Activated naive CD8-positive, alpha-beta T cell treated with anti-CD3 and anti-CD28 coated beads, Interleukin-2, amount 10 ng/mL, durations not matched to agents 7 days and 5 days (primary cell): ENCODE measurements around the gene KRTAP22-2. TPM values are rescaled to one million over a fixed set of nuclear protein-coding genes. Genes with fewer than 3 reads are reported as not detected.

Experiments
- ATAC-seq: fragments of 150-1000 bp; cut with Tn5 transposase; one replicate; pipeline ENCODE4 v1.10.0; 2021; ENCODE audit warnings: low read depth, moderate library complexity
- POLR2A ChIA-PET: fragments of 350-600 bp; sonication (Branson Sonifier 250); formaldehyde crosslinking; loops from one replicate; lab custom pipeline; 2021; ENCODE audit warnings: antibody characterized with exemption; lab: Charles Lee
- DNase-seq: peaks from one replicate; pipeline ENCODE4 v3.0.0; 2021
- H3K27ac Mint-ChIP-seq: one replicate; pipeline ENCODE4 v1.8.0; 2022; ENCODE audit warnings: mild to moderate bottlenecking, mixed read lengths
- H3K27me3 Mint-ChIP-seq: one replicate; pipeline ENCODE4 v1.8.0; 2022; ENCODE audit warnings: mild to moderate bottlenecking, moderate library complexity, mixed read lengths
- H3K36me3 Mint-ChIP-seq: one replicate; pipeline ENCODE4 v1.8.0; 2021; ENCODE audit warnings: mild to moderate bottlenecking, mixed read lengths
- H3K4me1 Mint-ChIP-seq: one replicate; pipeline ENCODE4 v1.8.0; 2021; ENCODE audit warnings: mixed read lengths
- H3K4me3 Mint-ChIP-seq: one replicate; pipeline ENCODE4 v1.8.0; 2022; ENCODE audit warnings: mild to moderate bottlenecking, moderate library complexity, mixed read lengths
- H3K9me3 Mint-ChIP-seq: one replicate; pipeline ENCODE4 v1.8.0; 2021; ENCODE audit warnings: mixed read lengths
- total RNA-seq, 2 experiments: library from RNA; stranded (reverse); gene quantifications; one replicate each; pipeline ENCODE4 v1.2.3, GENCODE V29; 2021

Gene KRTAP22-2
- total RNA-seq = not detected

GRCh38 chr21:30590297-30590696 is at the start of gene KRTAP22-2:
Gene KRTAP22-2 (minus strand): TSS chr21:30590397.
- Mint-ChIP-seq H3K27me3 (no peaks in the 10 kb centered on the region), H3K27ac (no peak within 1 kb of the TSS), H3K36me3 (no peaks in the 10 kb centered on the region), H3K4me3 (no peak within 1 kb of the TSS), H3K9me3 (no peaks in the 10 kb centered on the region), H3K4me1 (no peaks in the 10 kb centered on the region)
- ATAC-seq (no peak), DNase-seq (no peak)
- POLR2A ChIA-PET = no interaction called here

- Mint-ChIP-seq H3K4me3 (no peak overlapping the region), H3K27ac (no peak overlapping the region), H3K9me3 (peaks cover 4% of the 10 kb centered on the region), H3K27me3 (no peaks in the 10 kb centered on the region), H3K36me3 (no peaks in the 10 kb centered on the region), H3K4me1 (no peaks in the 10 kb centered on the region)
- DNase-seq = no peak
- no peak for ATAC-seq
- POLR2A ChIA-PET = no interaction called here
These were observed 48.5 kb upstream of the KRTAP22-2 start for GRCh38 chr21:30638686-30639085.

GRCh38 chr21:30634906-30635305 is 44.7 kb upstream of the KRTAP22-2 start, which contains the start of gene KRTAP20-2:
Gene KRTAP20-2 (plus strand): TSS chr21:30635206. CDS start chr21:30635264, 58 bp downstream.
- Mint-ChIP-seq H3K36me3 (no peaks in the 10 kb centered on the region), H3K27ac (no peak within 1 kb of the TSS), H3K4me3 (no peak within 1 kb of the TSS), H3K9me3 (peaks cover 3% of the 10 kb centered on the region), H3K4me1 (no peaks in the 10 kb centered on the region), H3K27me3 (no peaks in the 10 kb centered on the region)
- ATAC-seq = no peak
- no peak for DNase-seq
- POLR2A ChIA-PET = no interaction called here

- Mint-ChIP-seq H3K4me3 (no peak overlapping the region), H3K27ac (no peak overlapping the region), H3K4me1 (no peaks in the 10 kb centered on the region), H3K36me3 (no peaks in the 10 kb centered on the region), H3K9me3 (no peaks in the 10 kb centered on the region), H3K27me3 (no peaks in the 10 kb centered on the region)
- DNase-seq (no peak), ATAC-seq (no peak)
- POLR2A ChIA-PET = no interaction called here
These were observed 39.0 kb upstream of the KRTAP22-2 start for GRCh38 chr21:30629200-30629599.

GRCh38 chr21:30628109-30628508 is 37.9 kb upstream of the KRTAP22-2 start:
- Mint-ChIP-seq H3K4me1 (no peaks in the 10 kb centered on the region), H3K4me3 (no peak overlapping the region), H3K27me3 (no peaks in the 10 kb centered on the region), H3K27ac (no peak overlapping the region), H3K9me3 (no peaks in the 10 kb centered on the region), H3K36me3 (no peaks in the 10 kb centered on the region)
- DNase-seq (no peak), ATAC-seq (no peak)
- POLR2A ChIA-PET = no interaction called here

GRCh38 chr21:30625449-30626165 is 35.4 kb upstream of the KRTAP22-2 start:
- H3K27ac Mint-ChIP-seq = no peak overlapping the region
- H3K4me1 Mint-ChIP-seq = no peaks in the 10 kb centered on the region
- H3K4me3 Mint-ChIP-seq = no peak overlapping the region
- DNase-seq (no peak), ATAC-seq (no peak)
- no peaks in the 10 kb centered on the region for H3K36me3 Mint-ChIP-seq
- no peaks in the 10 kb centered on the region for H3K27me3 Mint-ChIP-seq
- POLR2A ChIA-PET = no interaction called here
- no peaks in the 10 kb centered on the region for H3K9me3 Mint-ChIP-seq

GRCh38 chr21:30623362-30623761 is 33.2 kb upstream of the KRTAP22-2 start:
- Mint-ChIP-seq H3K27me3 (no peaks in the 10 kb centered on the region), H3K9me3 (no peaks in the 10 kb centered on the region), H3K36me3 (no peaks in the 10 kb centered on the region), H3K4me3 (no peak overlapping the region), H3K27ac (no peak overlapping the region), H3K4me1 (no peaks in the 10 kb centered on the region)
- no peak for DNase-seq
- no peak for ATAC-seq
- POLR2A ChIA-PET = no interaction called here

GRCh38 chr21:30620522-30620921 is 30.3 kb upstream of the KRTAP22-2 start, which contains the start of gene KRTAP20-4:
Gene KRTAP20-4 (plus strand): TSS chr21:30620627.
- POLR2A ChIA-PET = no interaction called here
- DNase-seq (no peak), ATAC-seq (no peak)
- Mint-ChIP-seq H3K27ac (no peak within 1 kb of the TSS), H3K9me3 (no peaks in the 10 kb centered on the region), H3K36me3 (no peaks in the 10 kb centered on the region), H3K27me3 (no peaks in the 10 kb centered on the region), H3K4me1 (no peaks in the 10 kb centered on the region), H3K4me3 (no peak within 1 kb of the TSS)

- H3K4me3 Mint-ChIP-seq = no peak overlapping the region
- H3K9me3 Mint-ChIP-seq = no peaks in the 10 kb centered on the region
- no peaks in the 10 kb centered on the region for H3K4me1 Mint-ChIP-seq
- DNase-seq = no peak
- H3K27me3 Mint-ChIP-seq = no peaks in the 10 kb centered on the region
- no peak overlapping the region for H3K27ac Mint-ChIP-seq
- H3K36me3 Mint-ChIP-seq = no peaks in the 10 kb centered on the region
- no peak for ATAC-seq
- POLR2A ChIA-PET = no interaction called here
These were observed 29.9 kb upstream of the KRTAP22-2 start for GRCh38 chr21:30620080-30620479.

- Mint-ChIP-seq H3K36me3 (no peaks in the 10 kb centered on the region), H3K9me3 (peaks cover 6% of the 10 kb centered on the region), H3K4me1 (no peaks in the 10 kb centered on the region), H3K27ac (no peak within 1 kb of the TSS), H3K27me3 (no peaks in the 10 kb centered on the region), H3K4me3 (no peak within 1 kb of the TSS)
- DNase-seq = no peak
- POLR2A ChIA-PET = no interaction called here
- ATAC-seq = no peak
These were observed 25.9 kb upstream of the KRTAP22-2 start, which contains the start of gene KRTAP20-1 for GRCh38 chr21:30616125-30616524. Gene KRTAP20-1 (plus strand): TSS chr21:30616425. CDS start chr21:30616455, 30 bp downstream.

- DNase-seq = no peak
- Mint-ChIP-seq H3K36me3 (no peaks in the 10 kb centered on the region), H3K27me3 (no peaks in the 10 kb centered on the region), H3K4me3 (no peak overlapping the region), H3K27ac (no peak overlapping the region), H3K4me1 (no peaks in the 10 kb centered on the region), H3K9me3 (peaks cover 9% of the 10 kb centered on the region)
- ATAC-seq = no peak
- POLR2A ChIA-PET = no interaction called here
These were observed 25.0 kb upstream of the KRTAP22-2 start for GRCh38 chr21:30615199-30615598.

GRCh38 chr21:30613836-30614235 is 23.6 kb upstream of the KRTAP22-2 start, which contains the start of gene KRTAP6-1:
Gene KRTAP6-1 (minus strand): TSS chr21:30613930. CDS start chr21:30613904, 26 bp downstream.
- H3K36me3 Mint-ChIP-seq = no peaks in the 10 kb centered on the region
- no peaks in the 10 kb centered on the region for H3K27me3 Mint-ChIP-seq
- H3K27ac Mint-ChIP-seq = no peak within 1 kb of the TSS
- POLR2A ChIA-PET = no interaction called here
- no peaks in the 10 kb centered on the region for H3K4me1 Mint-ChIP-seq
- ATAC-seq (no peak), DNase-seq (no peak)
- H3K9me3 Mint-ChIP-seq = peaks cover 9% of the 10 kb centered on the region
- no peak within 1 kb of the TSS for H3K4me3 Mint-ChIP-seq

GRCh38 chr21:30612132-30612531 is 21.9 kb upstream of the KRTAP22-2 start:
- Mint-ChIP-seq H3K4me1 (no peaks in the 10 kb centered on the region), H3K36me3 (no peaks in the 10 kb centered on the region), H3K4me3 (no peak overlapping the region), H3K27me3 (no peaks in the 10 kb centered on the region), H3K9me3 (peaks cover 9% of the 10 kb centered on the region), H3K27ac (no peak overlapping the region)
- POLR2A ChIA-PET = no interaction called here
- DNase-seq (no peak), ATAC-seq (no peak)

GRCh38 chr21:30605968-30606367 is 15.8 kb upstream of the KRTAP22-2 start:
- H3K36me3 Mint-ChIP-seq = no peaks in the 10 kb centered on the region
- H3K27me3 Mint-ChIP-seq = no peaks in the 10 kb centered on the region
- no peaks in the 10 kb centered on the region for H3K4me1 Mint-ChIP-seq
- POLR2A ChIA-PET = no interaction called here
- no peak for DNase-seq
- no peak for ATAC-seq
- H3K4me3 Mint-ChIP-seq = no peak overlapping the region
- peaks cover 9% of the 10 kb centered on the region for H3K9me3 Mint-ChIP-seq
- H3K27ac Mint-ChIP-seq = no peak overlapping the region
